GM12865 (cell line): Measurements from ENCODE around the gene PCK2.

Source experiments
- DNase-seq: peaks from one replicate; pipeline ENCODE4 v3.0.0; 2010; ENCODE audit warnings: low read depth
- H3K4me3 ChIP-seq: 2 replicates; pipeline ENCODE4 v1.5.1; 2011; ENCODE audit warnings: mild to moderate bottlenecking, low read depth, low read length, control low read depth
- TF ChIP-seq, protein P1 (sequence below): IDR thresholded peaks from 2 replicates; pipeline ENCODE4 v1.5.1; 2011; ENCODE audit warnings: low read length, control low read depth, low read depth, inconsistent platforms; ENCODE audit not compliant: insufficient read depth; ENCODE audit errors: missing control alignments

Gene PCK2

GRCh38 chr14:24067133-24068082 is 26.7 kb upstream of the PCK2 start:
- no peak for DNase-seq
- H3K4me3 ChIP-seq = no peak overlapping the region
- TF ChIP-seq, protein P1, sequence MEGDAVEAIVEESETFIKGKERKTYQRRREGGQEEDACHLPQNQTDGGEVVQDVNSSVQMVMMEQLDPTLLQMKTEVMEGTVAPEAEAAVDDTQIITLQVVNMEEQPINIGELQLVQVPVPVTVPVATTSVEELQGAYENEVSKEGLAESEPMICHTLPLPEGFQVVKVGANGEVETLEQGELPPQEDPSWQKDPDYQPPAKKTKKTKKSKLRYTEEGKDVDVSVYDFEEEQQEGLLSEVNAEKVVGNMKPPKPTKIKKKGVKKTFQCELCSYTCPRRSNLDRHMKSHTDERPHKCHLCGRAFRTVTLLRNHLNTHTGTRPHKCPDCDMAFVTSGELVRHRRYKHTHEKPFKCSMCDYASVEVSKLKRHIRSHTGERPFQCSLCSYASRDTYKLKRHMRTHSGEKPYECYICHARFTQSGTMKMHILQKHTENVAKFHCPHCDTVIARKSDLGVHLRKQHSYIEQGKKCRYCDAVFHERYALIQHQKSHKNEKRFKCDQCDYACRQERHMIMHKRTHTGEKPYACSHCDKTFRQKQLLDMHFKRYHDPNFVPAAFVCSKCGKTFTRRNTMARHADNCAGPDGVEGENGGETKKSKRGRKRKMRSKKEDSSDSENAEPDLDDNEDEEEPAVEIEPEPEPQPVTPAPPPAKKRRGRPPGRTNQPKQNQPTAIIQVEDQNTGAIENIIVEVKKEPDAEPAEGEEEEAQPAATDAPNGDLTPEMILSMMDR = no peak

DNA sequence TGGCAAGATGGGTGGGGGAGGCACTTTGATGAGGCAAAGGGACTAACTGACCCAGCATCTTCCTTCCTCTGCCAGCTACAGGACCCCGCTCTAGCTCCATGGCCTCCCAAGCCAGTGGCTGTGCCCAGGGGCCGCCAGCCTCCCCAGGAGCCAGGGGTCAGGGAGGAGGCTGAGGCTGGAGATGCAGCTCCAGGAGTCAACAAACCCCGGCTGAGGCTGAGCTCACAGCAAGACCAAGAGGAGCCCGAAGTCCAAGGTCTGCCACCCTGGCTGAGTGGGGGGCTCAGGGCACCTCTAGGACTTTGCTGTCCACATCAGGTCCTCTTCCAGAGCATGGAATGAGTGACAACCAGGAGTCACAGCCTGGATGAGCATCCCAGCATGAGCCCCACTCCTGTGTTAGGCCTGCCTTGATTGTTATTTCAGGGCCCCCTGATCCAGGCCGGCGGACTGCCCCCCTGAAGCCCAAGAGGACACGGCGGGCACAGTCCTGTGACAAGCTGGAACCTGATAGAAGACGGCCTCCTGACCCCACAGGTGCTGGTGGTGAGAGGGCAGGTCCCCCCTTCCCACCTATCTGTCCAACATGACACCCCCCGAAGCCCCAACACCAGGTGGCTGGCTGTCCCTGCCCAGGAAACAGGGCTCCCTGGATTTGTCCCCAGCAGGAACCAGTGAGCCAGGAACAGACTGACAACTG is 25.2 kb upstream of the PCK2 start:
- H3K4me3 ChIP-seq = no peak overlapping the region
- TF ChIP-seq, protein P1 = no peak
- DNase-seq = no peak

GRCh38 chr14:24069411-24069735 is 24.7 kb upstream of the PCK2 start:
- DNase-seq = no peak
- H3K4me3 ChIP-seq = no peak overlapping the region
- TF ChIP-seq, protein P1 = no peak

DNA sequence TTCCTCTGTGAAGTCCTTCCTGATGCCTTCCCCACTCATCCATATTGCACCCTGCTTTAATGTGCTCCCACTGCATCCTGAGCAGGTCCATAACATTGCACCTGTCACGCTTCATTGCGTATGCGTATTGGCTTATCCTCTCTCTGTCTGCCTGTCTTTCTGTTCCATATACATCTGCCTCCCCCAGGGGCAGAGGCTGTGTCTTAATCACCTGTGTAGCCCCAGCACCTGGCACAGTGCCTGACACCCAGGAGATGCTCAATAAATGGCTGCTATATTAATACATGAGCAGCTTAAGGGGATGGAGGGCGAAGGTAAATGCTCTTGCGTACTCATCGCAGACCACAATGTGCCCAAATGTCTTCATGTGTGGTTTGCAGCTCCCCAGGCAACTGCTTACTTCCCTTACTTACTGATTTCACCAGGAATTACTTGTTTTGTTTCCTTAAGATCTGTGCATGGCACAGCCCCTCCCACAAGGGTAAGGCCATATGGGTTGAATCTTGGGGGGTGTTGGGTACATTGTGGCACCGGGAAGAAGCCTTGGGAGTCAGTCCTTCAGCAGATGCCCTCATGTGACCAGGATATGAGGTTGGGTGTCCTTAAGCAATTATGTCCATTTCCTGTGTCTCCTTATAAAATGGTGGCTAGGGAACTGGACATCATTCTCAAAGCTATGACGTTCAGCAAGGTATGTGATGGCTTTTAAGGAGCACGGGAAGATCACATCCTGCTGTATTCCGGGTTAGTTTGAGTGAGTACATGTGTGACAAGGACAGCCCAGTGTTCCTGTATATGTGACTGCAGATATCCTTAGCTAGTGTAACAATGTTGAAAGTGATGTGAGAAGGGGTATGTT is 23.6 kb upstream of the PCK2 start:
- TF ChIP-seq, protein P1 = no peak
- DNase-seq = no peak

GRCh38 chr14:24071144-24071697 is 22.9 kb upstream of the PCK2 start, which contains the start of gene CPNE6:
CPNE6 (plus strand) TSS chr14:24071562; CDS start chr14:24072937, 1,375 bp downstream.
- TF ChIP-seq, protein P1 = no peak
- no peak within 1 kb of the TSS for H3K4me3 ChIP-seq
- DNase-seq = no peak

More for the DNA sequence above, 23.6 kb upstream of the PCK2 start:
- H3K4me3 ChIP-seq = no peak overlapping the region

DNA sequence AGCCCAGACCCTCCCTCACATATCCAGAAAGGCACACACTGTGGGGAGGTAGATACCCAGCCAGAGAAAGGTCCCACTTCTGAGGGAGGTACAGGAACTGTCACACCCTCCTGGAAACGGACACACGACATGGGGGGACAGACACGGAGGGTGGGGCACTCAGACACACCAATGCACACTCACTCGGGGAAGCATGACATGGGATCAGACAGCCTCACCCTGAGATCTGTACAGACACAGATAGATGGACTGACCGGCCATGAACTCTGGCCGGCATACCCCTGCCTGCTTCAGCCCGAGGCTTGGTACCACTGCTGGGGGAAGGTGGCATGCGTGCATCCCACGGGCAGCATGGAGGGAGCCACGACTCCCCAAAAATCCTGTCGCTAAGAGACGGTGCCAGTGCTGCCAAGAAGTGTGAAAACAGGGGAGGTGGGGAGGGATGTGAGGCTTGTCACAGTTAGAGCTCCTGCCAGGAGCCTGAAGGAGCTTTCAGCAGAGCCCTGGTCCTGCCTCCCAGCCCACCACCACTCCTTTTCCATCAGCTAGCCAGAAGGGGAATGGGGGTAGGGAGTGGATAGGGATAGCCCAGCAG is 22.2 kb upstream of the PCK2 start:
- no peak overlapping the region for H3K4me3 ChIP-seq
- TF ChIP-seq, protein P1 = no peak
- DNase-seq = no peak
